Neural crest cell (in vitro differentiated cells): Measurements from ENCODE around the gene CAMSAP2. TPM values are rescaled to one million over a fixed set of nuclear protein-coding genes. Genes with fewer than 3 reads are reported as not detected.

Experiments used
- DNase-seq: peaks from one replicate; pipeline ENCODE4 v3.0.0; 2021; ENCODE audit warnings: low read depth, mixed read lengths, low spot score
- H3K27ac Mint-ChIP-seq: one replicate; pipeline ENCODE4 v1.8.0; 2021; ENCODE audit warnings: mild to moderate bottlenecking, mixed read lengths; ENCODE audit not compliant: unreplicated experiment
- H3K27me3 Mint-ChIP-seq: 2 replicates; pipeline ENCODE4 v1.8.0; 2021; ENCODE audit warnings: low read depth, mild to moderate bottlenecking, mixed read lengths
- H3K36me3 Mint-ChIP-seq: 2 replicates; pipeline ENCODE4 v1.8.0; 2021; ENCODE audit warnings: low read depth, mild to moderate bottlenecking, mixed read lengths
- H3K4me1 Mint-ChIP-seq: 2 replicates; pipeline ENCODE4 v1.8.0; 2021; ENCODE audit warnings: mixed read lengths
- H3K4me3 Mint-ChIP-seq: one replicate; pipeline ENCODE4 v1.8.0; 2021; ENCODE audit warnings: mild to moderate bottlenecking, mixed read lengths
- H3K9me3 Mint-ChIP-seq: 2 replicates; pipeline ENCODE4 v1.8.0; 2021; ENCODE audit warnings: mixed read lengths
- CTCF ChIP-seq: fragments of 200-600 bp; sonication (generic); conservative IDR thresholded peaks from 2 replicates; pipeline ENCODE4 v1.5.0; 2021; ENCODE audit warnings: antibody characterized with exemption, mild to moderate bottlenecking
- total RNA-seq: library from RNA; stranded (reverse); gene quantifications from 2 replicates; pipeline ENCODE4 v1.2.1, GENCODE V29; 2021

CAMSAP2 gene
- total RNA-seq, 1 donor from 2014 or later: 40.3 TPM

- Mint-ChIP-seq H3K9me3 (no peaks in the 10 kb centered on the region), H3K27me3 (no peaks in the 10 kb centered on the region), H3K4me1 (peaks cover 11% of the 10 kb centered on the region), H3K27ac (no peak overlapping the region), H3K4me3 (no peak overlapping the region), H3K36me3 (peaks cover 23% of the 10 kb centered on the region)
- DNase-seq: no peak
- TF ChIP-seq CTCF: no peak
Measured at GRCh38 chr1:200767321-200767720, 28.6 kb downstream of the CAMSAP2 start.

GRCh38 chr1:200771625-200772555 lies 33.2 kb downstream of the CAMSAP2 start:
- H3K9me3 Mint-ChIP-seq: no peaks in the 10 kb centered on the region
- no peak for TF ChIP-seq CTCF
- peaks cover 30% of the 10 kb centered on the region for H3K36me3 Mint-ChIP-seq
- no peaks in the 10 kb centered on the region for H3K27me3 Mint-ChIP-seq
- no peak for DNase-seq
- no peak overlapping the region for H3K4me3 Mint-ChIP-seq
- no peak overlapping the region for H3K27ac Mint-ChIP-seq
- peaks cover 28% of the 10 kb centered on the region for H3K4me1 Mint-ChIP-seq

GRCh38 chr1:200774311-200774710 lies 35.6 kb downstream of the CAMSAP2 start:
- no peak for TF ChIP-seq CTCF
- DNase-seq: no peak
- no peak overlapping the region for H3K27ac Mint-ChIP-seq
- peaks cover 25% of the 10 kb centered on the region for H3K36me3 Mint-ChIP-seq
- no peaks in the 10 kb centered on the region for H3K9me3 Mint-ChIP-seq
- peaks cover 21% of the 10 kb centered on the region for H3K4me1 Mint-ChIP-seq
- no peak overlapping the region for H3K4me3 Mint-ChIP-seq
- H3K27me3 Mint-ChIP-seq: no peaks in the 10 kb centered on the region

GRCh38 chr1:200774735-200775444 lies 36.2 kb downstream of the CAMSAP2 start:
- Mint-ChIP-seq H3K27ac (no peak overlapping the region), H3K27me3 (no peaks in the 10 kb centered on the region)

GRCh38 chr1:200775850-200776249 lies 37.2 kb downstream of the CAMSAP2 start:
- Mint-ChIP-seq H3K27ac (no peak overlapping the region), H3K36me3 (peaks cover 27% of the 10 kb centered on the region), H3K9me3 (no peaks in the 10 kb centered on the region), H3K27me3 (no peaks in the 10 kb centered on the region), H3K4me1 (peaks cover 25% of the 10 kb centered on the region), H3K4me3 (no peak overlapping the region)
- no peak for DNase-seq
- TF ChIP-seq CTCF: no peak

More at GRCh38 chr1:200774735-200775444, 36.2 kb downstream of the CAMSAP2 start:
- H3K36me3 Mint-ChIP-seq: peaks cover 23% of the 10 kb centered on the region
- no peak for DNase-seq
- H3K4me3 Mint-ChIP-seq: no peak overlapping the region
- no peaks in the 10 kb centered on the region for H3K9me3 Mint-ChIP-seq
- no peak for TF ChIP-seq CTCF
- peaks cover 21% of the 10 kb centered on the region for H3K4me1 Mint-ChIP-seq
